Adrenal gland (tissue), 12 donors: ENCODE results near the gene TNFRSF4. TPM values are rescaled to one million over a fixed set of nuclear protein-coding genes. Genes with fewer than 3 reads are reported as not detected.

Experiments used
- DNase-seq, 7 donors: peaks; one replicate each; pipeline ENCODE4 v3.0.0-alpha.2; 2019 to 2020
- H3K27ac ChIP-seq, 5 donors: fragments of 200-600 bp; sonication (generic) in 4 of 5; 1 replicate in 3 of 5; 2 replicates in 2 of 5; pipeline versions ENCODE4 v1.5.1 to v1.8.0; 2016 to 2020; ENCODE audit warnings: mild to moderate bottlenecking in 1 of 5
- H3K27me3 ChIP-seq: fragments of 200-600 bp; 2 replicates; pipeline ENCODE4 v1.8.0; 2021
- H3K36me3 ChIP-seq, 2 donors: fragments of 200-600 bp; replicated peaks in 1 of 2; 1 replicate in 1 of 2; 2 replicates in 1 of 2; pipeline versions ENCODE4 v1.5.1 to v1.8.0; 2018 to 2022
- H3K4me1 ChIP-seq, 2 donors: fragments of 200-600 bp; replicated peaks in 1 of 2; 1 replicate in 1 of 2; 2 replicates in 1 of 2; pipeline versions ENCODE4 v1.5.1 to v1.8.0; 2018 to 2021
- H3K4me3 ChIP-seq, 4 donors: fragments of 200-600 bp; sonication (generic) in 3 of 4; one replicate each; pipeline ENCODE4 v1.5.1; 2016 to 2018
- H3K9me3 ChIP-seq, 3 donors: fragments of 200-600 bp; sonication (generic) in 1 of 3; replicated peaks in 1 of 3; 1 replicate in 2 of 3; 2 replicates in 1 of 3; pipeline versions ENCODE4 v1.5.1 to v1.8.0; 2016 to 2021
- CTCF ChIP-seq, 6 experiments: fragments of 450-650 bp in 4 of 6; fragments of 200-600 bp in 2 of 6; sonication (generic) in 1 of 6; IDR thresholded peaks; 1 replicate in 5 of 6; 2 replicates in 1 of 6; pipeline versions ENCODE4 v1.5.1 to v1.8.0; 2016 to 2021; ENCODE audit warnings: antibody characterized with exemption in 6 of 6, mild to moderate bottlenecking in 2 of 6, moderate library complexity in 1 of 6
- POLR2A ChIP-seq, 2 donors: fragments of 450-650 bp; IDR thresholded peaks; one replicate each; pipeline ENCODE4 v1.6.1; 2017; ENCODE audit warnings: antibody characterized with exemption in 2 of 2, mild to moderate bottlenecking in 2 of 2, moderate library complexity in 1 of 2
- WGBS, 4 donors: extraction: QIAGEN DNeasy Blood & Tissue Kit in 2 of 4; methylation state at CpG; one replicate each; pipeline versions ENCODE4 v1.1.5 to v1.1.7; 2013 to 2017; 5-methylcytosine and 5-hydroxymethylcytosine counted together
- intact Hi-C, 2 donors: fragments of 100-400 bp; cut with DNase I; formaldehyde crosslinking; loops; one replicate each; pipeline versions ENCODE4 v1.14.1 to v1.15.0; 2022 to 2023
- polyA plus RNA-seq, 3 donors: library from polyadenylated mRNA; stranded (reverse); fragments of 200-250 nt in 2 of 3; fragments of 350-450 nt in 1 of 3; fragmentation: Illumina TruSeq in 1 of 3; extraction: RNeasy Lipid Tissue Mini Kit (QIAGEN cat#74804) in 1 of 3; gene quantifications; one replicate each; pipeline ENCODE4 v1.2.3, GENCODE V29; 2013 to 2014
- total RNA-seq, 9 donors: library from RNA; depleted of rRNA in 4 of 9; stranded (reverse); fragments of >200 nt in 4 of 9; fragments of 120-200 nt in 1 of 9; fragmentation: NEBNext Ultra II Directional in 1 of 9; extraction: Animal tissue kit (Norgen Biotek cat#: 25700) in 1 of 9; gene quantifications; one replicate each; pipeline versions ENCODE4 v1.1.0 to v1.2.4, GENCODE V29; 2013 to 2023
- donor health status: healthy with polysubstance abuse.
- donor health status: Bipolar disorder and iron deficiency.
- donor health status: DM: yes; HTN: yes; CAD: no.
- donor health status: DM: no; HTN: no; CAD: no.
- donor health status: DM: no; HTN: no; CAD: no.
- donor health status: DM: yes; HTN: yes; CAD: no.

TNFRSF4 gene
- total and polyA plus RNA-seq, 12 donors = 0.32 to 6.9 (median 1.1) TPM; not detected in 2

- H3K4me1 ChIP-seq = peaks cover 4 to 8% of the 10 kb centered on the region in 2 donors
- H3K36me3 ChIP-seq = peaks cover 0 to 80% of the 10 kb centered on the region in 2 donors
- TF ChIP-seq POLR2A (IDR thresholded peaks at IDR 0.05) (no peak), CTCF (IDR thresholded peaks at IDR 0.05) (no peak)
- intact Hi-C loops = no loop called here
- no peak overlapping the region for H3K27ac ChIP-seq
- no peak for DNase-seq
- 90 to 95% (median 92%) methylated on average over 9 to 21 of the region's 21 CpGs for WGBS, 4 donors
- H3K27me3 ChIP-seq = no peaks in the 10 kb centered on the region
- no peaks in the 10 kb centered on the region for H3K9me3 ChIP-seq
- no peak overlapping the region for H3K4me3 ChIP-seq
These were observed 9.9 kb upstream of the TNFRSF4 start for GRCh38 chr1:1223891-1224290.

- no peak overlapping the region for H3K27ac ChIP-seq
- peaks cover 4 to 8% of the 10 kb centered on the region in 2 donors for H3K4me1 ChIP-seq
- peaks cover 0 to 79% of the 10 kb centered on the region in 2 donors for H3K36me3 ChIP-seq
- intact Hi-C loops = no loop called here
- no peaks in the 10 kb centered on the region for H3K9me3 ChIP-seq
- DNase-seq = no peak
- no peak overlapping the region for H3K4me3 ChIP-seq
- no peak for TF ChIP-seq POLR2A (IDR thresholded peaks at IDR 0.05)
- no peaks in the 10 kb centered on the region for H3K27me3 ChIP-seq
- WGBS, 4 donors = 93 to 97% (median 96%) methylated on average over 7 to 15 of the region's 15 CpGs
These were observed 9.4 kb upstream of the TNFRSF4 start for GRCh38 chr1:1223321-1223720.

GRCh38 chr1:1222575-1223225 is 8.7 kb upstream of the TNFRSF4 start:
- H3K9me3 ChIP-seq = no peaks in the 10 kb centered on the region
- H3K27ac ChIP-seq = no peak overlapping the region
- WGBS, 4 donors = 90 to 96% (median 93%) methylated on average over 34 to 44 of the region's 44 CpGs
- H3K27me3 ChIP-seq = no peaks in the 10 kb centered on the region
- intact Hi-C loops = no loop called here
- no peak for DNase-seq
- peaks cover 0 to 79% of the 10 kb centered on the region in 2 donors for H3K36me3 ChIP-seq
- H3K4me3 ChIP-seq = no peak overlapping the region
- H3K4me1 ChIP-seq = peaks cover 4 to 8% of the 10 kb centered on the region in 2 donors
- TF ChIP-seq CTCF (IDR thresholded peaks at IDR 0.05) (no peak), POLR2A (IDR thresholded peaks at IDR 0.05) (no peak)

GRCh38 chr1:1221887-1222574 is 8.1 kb upstream of the TNFRSF4 start:
- Histone ChIP-seq H3K4me1 (peaks cover 4 to 8% of the 10 kb centered on the region in 2 donors), H3K36me3 (peaks cover 0 to 79% of the 10 kb centered on the region in 2 donors), H3K27me3 (no peaks in the 10 kb centered on the region), H3K9me3 (no peaks in the 10 kb centered on the region), H3K27ac (no peak overlapping the region), H3K4me3 (no peak overlapping the region)
- no peak for DNase-seq
- TF ChIP-seq POLR2A (IDR thresholded peaks at IDR 0.05) (no peak), CTCF (IDR thresholded peaks at IDR 0.05) (no peak)
- WGBS, 4 donors = 80 to 97% (median 90%) methylated on average over 17 to 30 of the region's 30 CpGs
- intact Hi-C loops = no loop called here
